GM21723 (cell line): ENCODE data around the gene KIAA1671.
"Not testable (repeated sequence)": the region's sequence is repeated elsewhere in the genome, so short reads cannot be mapped to it uniquely, and the experiment has no call there.

ENCODE experiments used
- ATAC-seq: cut with Tn5 transposase; IDR thresholded peaks from one replicate; pipeline ENCODE4 v1.9.1; 2021; ENCODE audit warnings: mild to moderate bottlenecking, moderate library complexity; ENCODE audit not compliant: unreplicated experiment

KIAA1671 gene

GRCh38 chr22:25212337-25212736 lies 259.8 kb downstream of the KIAA1671 start:
- ATAC-seq = no peak

- ATAC-seq = no peak
Observed at GRCh38 chr22:25213221-25213620, 260.7 kb downstream of the KIAA1671 start.

- ATAC-seq = no peak
Observed at GRCh38 chr22:25216230-25216629, 263.7 kb downstream of the KIAA1671 start.

GRCh38 chr22:25219211-25219689 lies 266.7 kb downstream of the KIAA1671 start, which contains the start of gene CRYBB2:
Gene CRYBB2, plus strand, starts transcription at chr22:25219639. Its CDS starts 1,791 bp downstream, at chr22:25221430.
- no peak for ATAC-seq

GRCh38 chr22:25219948-25220442 lies 267.5 kb downstream of the KIAA1671 start:
- ATAC-seq = no peak

- no peak for ATAC-seq
Observed at GRCh38 chr22:25221790-25222189, 269.3 kb downstream of the KIAA1671 start.

GRCh38 chr22:25223269-25223850 lies 270.8 kb downstream of the KIAA1671 start:
- no peak for ATAC-seq

GRCh38 chr22:25228822-25229221 lies 276.3 kb downstream of the KIAA1671 start:
- ATAC-seq = no peak

GRCh38 chr22:25230760-25231159 lies 278.2 kb downstream of the KIAA1671 start:
- not testable (repeated sequence) for ATAC-seq

- ATAC-seq = no peak
Observed at GRCh38 chr22:25232301-25232700, 279.8 kb downstream of the KIAA1671 start.

- not testable (repeated sequence) for ATAC-seq
Observed at GRCh38 chr22:25233706-25234105, 281.2 kb downstream of the KIAA1671 start.

GRCh38 chr22:25235547-25236290 lies 283.2 kb downstream of the KIAA1671 start:
- no peak for ATAC-seq

- no peak for ATAC-seq
Observed at GRCh38 chr22:25236417-25236816, 283.9 kb downstream of the KIAA1671 start.

- no peak for ATAC-seq
Observed at GRCh38 chr22:25237503-25237902, 285.0 kb downstream of the KIAA1671 start.

- ATAC-seq = not testable (repeated sequence)
Observed at GRCh38 chr22:25238058-25238457, 285.5 kb downstream of the KIAA1671 start.
